Lower leg skin (tissue), 3 donors: Measurements from ENCODE around the gene PSMA8.

Experiments
- CTCF ChIP-seq, 3 donors: fragments of 450-650 bp; IDR thresholded peaks; one replicate each; pipeline ENCODE4 v1.5.1; 2016; ENCODE audit warnings: antibody characterized with exemption in 3 of 3, mild to moderate bottlenecking in 3 of 3, moderate library complexity in 2 of 3
- POLR2A ChIP-seq, 2 donors: fragments of 450-650 bp; IDR thresholded peaks; one replicate each; pipeline ENCODE4 v1.6.1; 2016 to 2017; ENCODE audit warnings: antibody characterized with exemption in 2 of 2, mild to moderate bottlenecking in 1 of 2, moderate library complexity in 1 of 2

- TF ChIP-seq CTCF (IDR thresholded peaks at IDR 0.05) (no peak), POLR2A (IDR thresholded peaks at IDR 0.05) (no peak)
Measured at GRCh38 chr18:26121476-26121875, 12.2 kb upstream of the PSMA8 start.
